Measurements from ENCODE around the gene ID4.

ID4 gene

DNA sequence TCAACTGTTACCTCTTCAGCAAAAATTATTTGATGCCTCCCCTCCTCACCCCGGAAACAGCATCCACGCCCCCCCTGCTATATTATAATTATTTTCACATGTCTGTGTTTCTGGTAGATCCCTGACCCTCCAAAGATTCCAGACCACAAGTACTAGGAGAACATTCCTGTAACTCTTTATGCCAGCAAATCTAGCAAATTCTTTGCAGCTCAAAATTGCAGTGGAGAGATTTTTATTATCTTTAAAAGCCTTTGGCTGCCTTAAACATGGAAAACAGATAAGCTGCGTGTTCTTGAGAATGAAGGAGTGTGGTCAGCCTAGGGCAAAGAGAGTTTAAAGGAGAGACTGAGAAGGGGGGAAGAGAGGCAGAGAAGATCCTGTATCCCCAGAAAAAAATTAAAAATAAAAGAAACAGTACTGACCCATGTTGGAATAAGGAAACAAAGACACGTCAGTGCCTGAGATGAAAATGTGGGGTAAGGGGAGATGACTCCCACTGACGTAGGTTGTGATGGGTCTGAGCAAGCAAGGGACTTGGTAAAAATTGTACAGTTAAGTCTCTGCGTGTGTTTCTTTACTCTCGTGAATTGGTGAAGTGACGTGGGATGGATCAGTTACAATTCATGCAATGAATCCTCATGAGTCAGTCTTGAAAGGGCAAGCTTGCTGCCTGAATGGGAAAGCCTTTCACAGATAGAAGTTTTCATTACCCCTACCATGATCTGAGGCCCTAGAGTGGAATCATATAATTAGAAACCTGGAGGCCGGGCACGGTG, 8.3 kb downstream of the ID4 start:
- no peak for DNase-seq (ENCODE audit: low spot score)
- CTCF ChIA-PET: interaction anchor here (0.7 kb wide), 1 partner anchor 128 kb away, joined by 3 read pairs; no protein-coding TSS in a partner anchor
- POLR2A ChIA-PET (ENCODE audit: low non-redundant PET): no interaction called here
- H3K27ac ChIP-seq: no peak overlapping the region
- TF ChIP-seq, protein P1, sequence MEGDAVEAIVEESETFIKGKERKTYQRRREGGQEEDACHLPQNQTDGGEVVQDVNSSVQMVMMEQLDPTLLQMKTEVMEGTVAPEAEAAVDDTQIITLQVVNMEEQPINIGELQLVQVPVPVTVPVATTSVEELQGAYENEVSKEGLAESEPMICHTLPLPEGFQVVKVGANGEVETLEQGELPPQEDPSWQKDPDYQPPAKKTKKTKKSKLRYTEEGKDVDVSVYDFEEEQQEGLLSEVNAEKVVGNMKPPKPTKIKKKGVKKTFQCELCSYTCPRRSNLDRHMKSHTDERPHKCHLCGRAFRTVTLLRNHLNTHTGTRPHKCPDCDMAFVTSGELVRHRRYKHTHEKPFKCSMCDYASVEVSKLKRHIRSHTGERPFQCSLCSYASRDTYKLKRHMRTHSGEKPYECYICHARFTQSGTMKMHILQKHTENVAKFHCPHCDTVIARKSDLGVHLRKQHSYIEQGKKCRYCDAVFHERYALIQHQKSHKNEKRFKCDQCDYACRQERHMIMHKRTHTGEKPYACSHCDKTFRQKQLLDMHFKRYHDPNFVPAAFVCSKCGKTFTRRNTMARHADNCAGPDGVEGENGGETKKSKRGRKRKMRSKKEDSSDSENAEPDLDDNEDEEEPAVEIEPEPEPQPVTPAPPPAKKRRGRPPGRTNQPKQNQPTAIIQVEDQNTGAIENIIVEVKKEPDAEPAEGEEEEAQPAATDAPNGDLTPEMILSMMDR (conservative IDR thresholded peaks at IDR 0.05; ENCODE audit: low read depth): no peak

DNA sequence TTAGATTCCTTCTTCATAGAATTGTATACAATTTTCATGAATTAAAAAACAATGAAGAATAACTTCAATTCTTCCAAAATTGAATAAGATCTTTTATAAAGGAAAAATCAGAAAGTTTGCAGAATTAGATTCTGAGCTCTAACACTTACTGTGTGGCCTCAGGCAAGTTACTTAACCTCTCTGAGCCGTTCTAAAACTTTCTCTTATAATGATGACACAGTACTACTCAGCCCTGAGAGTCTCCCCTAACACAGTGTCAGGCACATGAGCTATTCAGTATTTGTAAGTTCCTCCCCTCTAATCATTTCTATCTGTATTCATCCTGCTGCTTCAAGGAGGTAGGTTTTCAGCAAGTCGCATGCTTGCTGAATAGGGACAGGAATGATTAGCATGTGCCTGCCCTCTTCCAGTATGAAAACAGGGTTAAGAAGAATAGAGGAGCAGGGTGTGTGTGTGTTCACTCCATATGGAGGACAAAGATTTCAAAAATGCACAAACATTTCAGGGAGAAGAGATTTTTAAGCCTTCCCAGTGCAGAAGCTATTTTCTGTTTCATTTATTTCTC, 11.4 kb downstream of the ID4 start:
- ChIA-PET CTCF (interaction anchor here (0.8 kb wide), 1 partner anchor 824 kb away, joined by 4 read pairs; no protein-coding TSS in a partner anchor), POLR2A (ENCODE audit: low non-redundant PET) (no interaction called here)
- H3K27ac ChIP-seq: no peak overlapping the region
- TF ChIP-seq, protein P1 (conservative IDR thresholded peaks at IDR 0.05; ENCODE audit: low read depth): no peak
- no peak for DNase-seq (ENCODE audit: low spot score)

DNA sequence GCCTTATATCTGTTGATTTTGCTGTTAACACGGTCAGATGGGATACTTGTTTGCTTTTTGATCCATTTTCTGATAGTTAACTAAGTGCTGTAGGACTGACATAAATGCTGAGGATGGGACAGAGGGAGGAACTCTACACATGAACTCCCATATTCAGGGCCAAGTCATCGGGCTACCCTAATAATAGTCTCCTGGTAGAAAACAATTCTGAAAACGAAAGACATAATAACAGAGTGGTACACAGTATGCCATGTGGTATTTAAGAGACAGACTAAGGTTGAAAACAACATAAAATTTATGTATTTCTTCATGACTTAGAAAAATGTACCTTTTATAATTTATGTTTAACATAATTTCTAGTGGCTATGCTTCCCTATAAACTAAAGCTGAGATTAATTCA, 12.0 kb downstream of the ID4 start:
- DNase-seq (ENCODE audit: low spot score): no peak
- ChIA-PET POLR2A (ENCODE audit: low non-redundant PET) (no interaction called here), CTCF (no interaction called here)
- TF ChIP-seq, protein P1 (conservative IDR thresholded peaks at IDR 0.05; ENCODE audit: low read depth): no peak
- H3K27ac ChIP-seq: no peak overlapping the region

DNA sequence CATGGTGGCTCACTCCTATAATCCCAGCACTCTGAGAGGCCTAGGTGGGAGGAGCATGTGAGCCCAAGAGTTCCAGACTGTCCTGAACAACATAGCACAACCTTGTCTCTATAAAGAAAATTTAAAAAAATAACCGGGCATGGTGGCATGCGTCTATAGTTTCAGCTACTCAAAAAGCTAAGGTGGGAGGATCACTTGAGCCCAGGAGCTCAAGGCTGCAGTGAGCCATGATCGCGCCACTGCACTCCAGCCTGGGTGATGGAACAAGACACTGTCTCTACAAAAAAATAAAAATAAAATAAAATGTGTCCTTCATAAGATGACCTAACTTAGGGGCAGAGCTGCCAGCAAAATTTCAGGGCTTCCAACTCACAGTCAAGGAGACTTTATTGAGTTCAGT, 12.6 kb downstream of the ID4 start:
- ChIA-PET CTCF (no interaction called here), POLR2A (ENCODE audit: low non-redundant PET) (no interaction called here)
- DNase-seq (ENCODE audit: low spot score): no peak
- H3K27ac ChIP-seq: no peak overlapping the region
- TF ChIP-seq, protein P1 (conservative IDR thresholded peaks at IDR 0.05; ENCODE audit: low read depth): no peak

DNA sequence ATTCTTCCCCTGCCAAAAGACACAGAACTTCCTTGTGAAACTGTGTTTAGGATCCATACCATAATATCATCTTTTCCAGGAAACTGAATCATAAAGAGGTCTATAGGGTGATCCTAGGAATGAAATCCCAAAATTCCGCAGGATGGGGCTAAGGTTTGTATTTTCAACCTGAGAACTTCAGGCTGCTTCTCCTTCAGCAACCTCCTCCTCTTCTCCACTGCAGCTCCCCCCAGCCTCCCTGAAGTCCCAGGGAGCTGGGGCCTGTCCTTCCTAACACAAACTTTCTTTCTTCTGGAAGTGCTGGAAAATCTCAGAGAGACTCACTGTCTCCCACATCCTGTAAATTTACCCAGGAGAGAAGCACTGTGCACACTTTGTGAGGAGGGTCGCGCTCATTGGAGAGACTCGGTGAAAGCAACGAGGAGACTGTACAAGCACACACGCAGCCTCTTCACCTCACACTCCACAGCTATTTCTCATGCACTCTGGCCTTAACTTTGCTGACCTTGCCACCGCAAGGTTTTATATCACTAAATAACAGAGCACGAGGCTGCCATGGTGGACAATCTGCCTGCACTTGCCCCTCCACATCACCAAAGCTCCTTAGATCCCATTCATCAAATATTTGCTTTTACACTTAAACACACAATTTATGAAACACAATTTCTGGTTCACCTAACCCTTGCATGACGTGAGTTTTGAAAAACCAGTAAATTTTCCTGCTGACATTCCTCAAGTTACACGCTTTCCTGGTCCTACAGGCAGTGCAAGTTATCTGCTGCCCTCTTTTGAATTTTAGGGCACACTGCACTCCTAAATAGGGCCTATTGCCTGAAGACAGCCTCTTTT, 14.3 kb downstream of the ID4 start:
- POLR2A ChIA-PET (ENCODE audit: low non-redundant PET): no interaction called here
- CTCF ChIA-PET: interaction anchor here (0.6 to 1.4 kb wide), 6 partner anchors 15 to 854 kb away, joined by 3 to 4 read pairs (median 4); no protein-coding TSS in a partner anchor
- TF ChIP-seq, protein P1 (conservative IDR thresholded peaks at IDR 0.05; ENCODE audit: low read depth): peak; percentile 81
- DNase-seq (ENCODE audit: low spot score): peak; percentile 78
- H3K27ac ChIP-seq: no peak overlapping the region

DNA sequence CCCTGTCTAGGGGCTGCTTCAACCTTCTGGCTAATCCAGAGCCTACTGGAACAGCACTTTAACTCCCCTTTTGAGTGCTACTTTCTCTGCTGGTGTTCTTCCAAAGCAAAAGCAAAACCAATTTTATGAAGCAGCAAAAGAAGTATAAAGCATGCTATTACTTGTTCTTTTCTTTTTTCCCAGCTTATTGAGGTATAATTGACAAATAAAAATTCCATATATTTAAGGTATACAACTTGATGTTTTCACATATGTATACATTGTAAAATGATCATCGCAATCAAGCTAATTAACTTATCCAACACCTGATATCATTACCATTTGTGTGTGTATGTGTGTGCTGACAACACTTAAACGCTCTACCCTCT, 14.9 kb downstream of the ID4 start:
- ChIA-PET CTCF (interaction anchor here (0.6 to 1.4 kb wide), 8 partner anchors 16 to 866 kb away, joined by 3 to 4 read pairs (median 4); no protein-coding TSS in a partner anchor), POLR2A (ENCODE audit: low non-redundant PET) (no interaction called here)
- H3K27ac ChIP-seq: no peak overlapping the region
- TF ChIP-seq, protein P1 (conservative IDR thresholded peaks at IDR 0.05; ENCODE audit: low read depth): peak; percentile 42
- DNase-seq (ENCODE audit: low spot score): no peak
